GM12878 (cell line): ENCODE measurements around the gene CLTCL1. TPM values are rescaled to one million over a fixed set of nuclear protein-coding genes. Genes with fewer than 3 reads are reported as not detected.

Source experiments
- ATAC-seq: fragments of 200-7000 bp; cut with Tn5 transposase; 3 replicates; pipeline ENCODE4 v1.9.1; 2020; ENCODE audit warnings: mild to moderate bottlenecking, moderate library complexity
- BruUV-seq: library from RNA; stranded (reverse); fragments of 400-500 nt; replicated peaks from 2 replicates; lab custom pipeline; 2021; lab: Mats Ljungman, UMichigan
- CTCF ChIA-PET: fragments of 300-600 bp; sonication (Branson Sonifier 250); formaldehyde crosslinking; extraction: SDS; loops from one replicate; lab custom pipeline; 2021; ENCODE audit warnings: inconsistent platforms; lab: Yijun Ruan, JAX
- POLR2A ChIA-PET: fragments of 350-600 bp; formaldehyde crosslinking; extraction: SDS; loops from one replicate; lab custom pipeline; 2021; ENCODE audit warnings: inconsistent platforms; lab: Charles Lee
- RAD21 ChIA-PET: fragments of 300-600 bp; sonication (Branson Sonifier 250); formaldehyde crosslinking; loops from one replicate; lab custom pipeline; 2023; ENCODE audit warnings: antibody characterized with exemption; ENCODE audit not compliant: unreplicated experiment; lab: Charles Lee
- SMC1A ChIA-PET: fragments of 300-600 bp; sonication (Branson Sonifier 250); formaldehyde crosslinking; loops from one replicate; lab custom pipeline; 2023; ENCODE audit not compliant: unreplicated experiment, uncharacterized antibody; lab: Charles Lee
- DNase-seq: peaks from one replicate; pipeline ENCODE4 v3.0.0-alpha.2; 2011; ENCODE audit warnings: low read depth, low spot score
- FAIRE-seq: peaks from 3 replicates; lab custom pipeline; 2011; peaks lifted over from hg19 to GRCh38; lab: Jason Lieb, UNC
- H2AFZ ChIP-seq: 2 replicates; pipeline ENCODE4 v1.6.0; 2011; ENCODE audit warnings: low read depth, low read length, control low read depth; ENCODE audit not compliant: control insufficient read depth
- H3K27ac ChIP-seq: 2 replicates; pipeline ENCODE4 v1.5.1; 2011; ENCODE audit warnings: control low read depth; ENCODE audit not compliant: control insufficient read depth, insufficient read depth
- H3K27me3 ChIP-seq, 2 experiments: replicated peaks in 1 of 2; 2 replicates each; pipeline versions ENCODE4 v1.6.0 to v1.6.1; 2011; ENCODE audit warnings: low read length in 1 of 2; ENCODE audit not compliant: control insufficient read depth in 2 of 2, insufficient read depth in 2 of 2
- H3K36me3 ChIP-seq, 2 experiments: 2 replicates each; pipeline ENCODE4 v1.5.1; 2011; ENCODE audit warnings: low read length in 1 of 2; ENCODE audit not compliant: control insufficient read depth in 2 of 2, insufficient read depth in 2 of 2
- H3K4me1 ChIP-seq: 2 replicates; pipeline ENCODE4 v1.6.1; 2011; ENCODE audit warnings: mild to moderate bottlenecking, low read length, moderate library complexity, mixed read lengths; ENCODE audit not compliant: control insufficient read depth, insufficient read depth
- H3K4me2 ChIP-seq: 2 replicates; pipeline ENCODE4 v1.6.0; 2011; ENCODE audit warnings: control low read depth; ENCODE audit not compliant: control insufficient read depth, insufficient read depth
- H3K4me3 ChIP-seq: fragments of 200-600 bp; sonication (generic); 2 replicates; pipeline ENCODE4 v1.5.1; 2016
- H3K79me2 ChIP-seq: 2 replicates; pipeline ENCODE4 v1.6.0; 2011; ENCODE audit warnings: low read length; ENCODE audit not compliant: control insufficient read depth, insufficient read depth
- H3K9ac ChIP-seq: 2 replicates; pipeline ENCODE4 v1.8.0; 2011; ENCODE audit warnings: low read length, control low read depth, mixed read lengths; ENCODE audit not compliant: control insufficient read depth, insufficient read depth
- H3K9me3 ChIP-seq: replicated peaks from 3 replicates; pipeline ENCODE4 v1.5.1; 2011; ENCODE audit warnings: mild to moderate bottlenecking, low read length; ENCODE audit not compliant: control insufficient read depth, insufficient read depth
- H4K20me1 ChIP-seq: 2 replicates; pipeline ENCODE4 v1.6.0; 2011; ENCODE audit not compliant: control insufficient read depth, insufficient read depth
- LARP7 ChIP-seq: fragments of 450-650 bp; IDR thresholded peaks from 2 replicates; pipeline ENCODE4 v1.6.1; 2017; ENCODE audit warnings: mild to moderate bottlenecking
- PAX8 ChIP-seq: fragments of 450-650 bp; IDR thresholded peaks from 2 replicates; pipeline ENCODE4 v1.6.1; 2017; ENCODE audit warnings: mild to moderate bottlenecking, moderate library complexity
- SREBF1 ChIP-seq: IDR thresholded peaks from 2 replicates; pipeline ENCODE4 v1.6.1; 2012; ENCODE audit warnings: mild to moderate bottlenecking, low read length
- TAF1 ChIP-seq: IDR thresholded peaks from 2 replicates; pipeline ENCODE4 v1.6.1; 2011; ENCODE audit warnings: mild to moderate bottlenecking, low read depth, low read length, borderline replicate concordance
- WGBS: methylation state at CpG from one replicate; pipeline ENCODE4 v1.1.6; 2016; ENCODE audit warnings: low lambda C conversion rate; ENCODE audit not compliant: insufficient replicate concordance, insufficient coverage; ENCODE audit errors: missing lambda C conversion rate; 5-methylcytosine and 5-hydroxymethylcytosine counted together
- in situ Hi-C: fragments of 300-500 bp; cut with MboI; formaldehyde crosslinking; loops from 9 replicates; pipeline ENCODE4 v1.14.3; 2018; ENCODE audit warnings: mixed read lengths
- intact Hi-C: fragments of 100-400 bp; cut with micrococcal nuclease; formaldehyde crosslinking; loops from one replicate; pipeline ENCODE4 v1.14.2; 2022; ENCODE audit not compliant: unreplicated experiment
- polyA plus RNA-seq, 11 experiments: library from polyadenylated mRNA; depleted of rRNA in 4 of 11; unstranded in 6 of 11; stranded (reverse) in 5 of 11; fragments of >200 nt; fragmentation: Nextera tagmentation in 4 of 11; fragmentation: Illumina TruSeq in 1 of 11; extraction: Ambion mirVana in 4 of 11; extraction: Trizol in 1 of 11; gene quantifications; 1 replicate in 1 of 11; 2 replicates in 10 of 11; pipeline versions ENCODE4 v1.2.1 to v1.2.3, GENCODE V29; 2011 to 2016; ENCODE audit warnings: inconsistent platforms in 2 of 11, missing spikeins in 2 of 11, low read depth in 1 of 11
- total RNA-seq, 4 experiments: library from RNA; depleted of rRNA in 3 of 4; stranded (reverse); fragments of >200 nt in 3 of 4; fragmentation: Illumina TruSeq in 1 of 4; extraction: Trizol in 1 of 4; gene quantifications; 2 replicates each; pipeline versions ENCODE4 v1.2.1 to v1.2.3, GENCODE V29; 2013 to 2021
- TF ChIP-seq, protein P1 (sequence below): fragments of 450-650 bp; IDR thresholded peaks from 2 replicates; pipeline ENCODE4 v1.6.1; 2017; ENCODE audit warnings: mild to moderate bottlenecking, moderate library complexity

The CLTCL1 gene
- total and polyA plus RNA-seq, 10 of the 15 experiments (the other 5 are each of a cell fraction or from before 2014, with no cell fraction given), result under 0.01 to 0.35 (median 0.12) TPM; not detected in 2

DNA sequence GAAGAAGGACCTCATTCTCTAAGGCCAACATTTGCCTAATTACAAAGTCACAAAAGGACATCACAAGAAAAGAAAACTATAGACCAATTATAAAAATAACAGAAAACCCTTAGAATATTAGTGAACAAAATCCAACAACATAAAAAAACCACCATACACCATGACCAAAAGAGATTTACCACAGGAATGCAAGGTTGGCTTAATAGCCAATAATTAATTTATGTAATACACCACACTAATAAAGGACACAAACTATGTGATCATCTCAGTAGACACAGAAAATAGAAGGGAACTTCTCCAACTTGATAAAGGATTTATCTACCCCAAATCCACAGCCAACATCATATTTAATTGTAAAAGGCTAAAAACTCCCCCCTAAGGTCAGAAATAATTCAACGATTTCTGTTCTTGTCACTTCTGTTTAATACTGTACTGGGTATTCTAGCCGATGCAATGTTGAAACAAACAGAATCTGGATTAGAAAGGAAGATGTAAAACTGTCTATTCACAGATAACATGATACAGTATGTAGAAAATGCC, 24.9 kb downstream of the CLTCL1 start:
- ChIA-PET RAD21 (no interaction called here), POLR2A (no interaction called here), CTCF (no interaction called here)
- DNase-seq, result no peak
- no peak overlapping the region for H2AFZ ChIP-seq
- H3K4me2 ChIP-seq, result no peak overlapping the region
- no peak overlapping the region for H3K4me3 ChIP-seq
- intact Hi-C loops, result loop anchor here (10.0 kb wide), 1 partner anchor 52 kb away; no protein-coding TSS in a partner anchor
- H3K4me1 ChIP-seq, result no peaks in the 10 kb centered on the region
- H3K27me3 ChIP-seq, result no peaks in the 10 kb centered on the region
- H4K20me1 ChIP-seq, result no peaks in the 10 kb centered on the region
- H3K36me3 ChIP-seq, result no peaks in the 10 kb centered on the region
- TF ChIP-seq PAX8 (no peak), TAF1 (no peak), SREBF1 (no peak), LARP7 (no peak)
- TF ChIP-seq, protein P1, sequence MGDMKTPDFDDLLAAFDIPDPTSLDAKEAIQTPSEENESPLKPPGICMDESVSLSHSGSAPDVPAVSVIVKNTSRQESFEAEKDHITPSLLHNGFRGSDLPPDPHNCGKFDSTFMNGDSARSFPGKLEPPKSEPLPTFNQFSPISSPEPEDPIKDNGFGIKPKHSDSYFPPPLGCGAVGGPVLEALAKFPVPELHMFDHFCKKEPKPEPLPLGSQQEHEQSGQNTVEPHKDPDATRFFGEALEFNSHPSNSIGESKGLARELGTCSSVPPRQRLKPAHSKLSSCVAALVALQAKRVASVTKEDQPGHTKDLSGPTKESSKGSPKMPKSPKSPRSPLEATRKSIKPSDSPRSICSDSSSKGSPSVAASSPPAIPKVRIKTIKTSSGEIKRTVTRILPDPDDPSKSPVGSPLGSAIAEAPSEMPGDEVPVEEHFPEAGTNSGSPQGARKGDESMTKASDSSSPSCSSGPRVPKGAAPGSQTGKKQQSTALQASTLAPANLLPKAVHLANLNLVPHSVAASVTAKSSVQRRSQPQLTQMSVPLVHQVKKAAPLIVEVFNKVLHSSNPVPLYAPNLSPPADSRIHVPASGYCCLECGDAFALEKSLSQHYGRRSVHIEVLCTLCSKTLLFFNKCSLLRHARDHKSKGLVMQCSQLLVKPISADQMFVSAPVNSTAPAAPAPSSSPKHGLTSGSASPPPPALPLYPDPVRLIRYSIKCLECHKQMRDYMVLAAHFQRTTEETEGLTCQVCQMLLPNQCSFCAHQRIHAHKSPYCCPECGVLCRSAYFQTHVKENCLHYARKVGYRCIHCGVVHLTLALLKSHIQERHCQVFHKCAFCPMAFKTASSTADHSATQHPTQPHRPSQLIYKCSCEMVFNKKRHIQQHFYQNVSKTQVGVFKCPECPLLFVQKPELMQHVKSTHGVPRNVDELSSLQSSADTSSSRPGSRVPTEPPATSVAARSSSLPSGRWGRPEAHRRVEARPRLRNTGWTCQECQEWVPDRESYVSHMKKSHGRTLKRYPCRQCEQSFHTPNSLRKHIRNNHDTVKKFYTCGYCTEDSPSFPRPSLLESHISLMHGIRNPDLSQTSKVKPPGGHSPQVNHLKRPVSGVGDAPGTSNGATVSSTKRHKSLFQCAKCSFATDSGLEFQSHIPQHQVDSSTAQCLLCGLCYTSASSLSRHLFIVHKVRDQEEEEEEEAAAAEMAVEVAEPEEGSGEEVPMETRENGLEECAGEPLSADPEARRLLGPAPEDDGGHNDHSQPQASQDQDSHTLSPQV, result no peak
- TF ChIP-seq, all 136 proteins: peak for 0
- WGBS, result 42% methylated on average over 2 of the region's 2 CpGs
- Histone ChIP-seq H3K9ac (no peak overlapping the region), H3K79me2 (no peaks in the 10 kb centered on the region), H3K9me3 (no peaks in the 10 kb centered on the region; the same call in 2 of the 3 replicates), H3K27ac (no peak overlapping the region)
- SMC1A ChIA-PET, result no interaction called here
- no peak for ATAC-seq
- BruUV-seq, result no TSS peak
- FAIRE-seq, result no peak
- in situ Hi-C loops, result no loop called here
